NCI-H128 (cell line): ENCODE results near the gene DDIT3.

Source experiments
- DNase-seq: peaks from one replicate; lab custom pipeline; 2025; ENCODE audit not compliant: unreplicated experiment; lab: John Stamatoyannopoulos, UW

Gene DDIT3

DNA sequence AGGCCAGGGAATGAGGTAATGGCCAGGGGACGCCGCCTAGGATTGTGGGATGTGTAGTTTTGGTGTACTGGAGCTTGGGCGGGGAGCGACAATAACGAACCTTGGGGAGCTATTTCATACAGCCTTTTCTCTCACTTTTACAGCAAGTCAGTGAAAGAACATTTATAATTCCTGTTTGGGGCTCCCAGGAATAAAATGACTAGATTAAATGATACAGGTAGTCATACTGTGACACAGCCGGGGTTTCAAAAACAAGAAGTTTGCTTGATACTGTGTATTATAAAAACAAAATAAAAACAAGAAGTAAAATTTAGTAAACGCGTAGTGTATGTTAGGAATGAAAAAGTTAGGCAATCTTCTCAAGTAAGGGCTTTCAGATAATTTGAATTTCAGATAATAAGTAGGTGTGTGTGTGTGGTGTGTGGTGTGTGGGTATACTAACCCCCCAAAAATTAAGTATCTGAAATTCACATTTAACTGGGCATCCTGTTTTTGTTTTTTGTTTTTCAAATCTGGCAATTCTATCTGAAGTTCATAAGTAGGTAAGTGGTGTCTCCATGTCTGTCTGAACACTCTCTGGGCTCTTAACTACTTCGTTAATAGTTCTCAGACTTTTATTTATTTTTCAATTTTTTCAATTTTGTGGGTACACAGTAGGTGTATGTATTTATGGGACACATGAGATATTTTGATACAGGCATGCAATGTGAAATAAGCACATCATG is 27.1 kb upstream of the DDIT3 start:
- DNase-seq = no peak

DNA sequence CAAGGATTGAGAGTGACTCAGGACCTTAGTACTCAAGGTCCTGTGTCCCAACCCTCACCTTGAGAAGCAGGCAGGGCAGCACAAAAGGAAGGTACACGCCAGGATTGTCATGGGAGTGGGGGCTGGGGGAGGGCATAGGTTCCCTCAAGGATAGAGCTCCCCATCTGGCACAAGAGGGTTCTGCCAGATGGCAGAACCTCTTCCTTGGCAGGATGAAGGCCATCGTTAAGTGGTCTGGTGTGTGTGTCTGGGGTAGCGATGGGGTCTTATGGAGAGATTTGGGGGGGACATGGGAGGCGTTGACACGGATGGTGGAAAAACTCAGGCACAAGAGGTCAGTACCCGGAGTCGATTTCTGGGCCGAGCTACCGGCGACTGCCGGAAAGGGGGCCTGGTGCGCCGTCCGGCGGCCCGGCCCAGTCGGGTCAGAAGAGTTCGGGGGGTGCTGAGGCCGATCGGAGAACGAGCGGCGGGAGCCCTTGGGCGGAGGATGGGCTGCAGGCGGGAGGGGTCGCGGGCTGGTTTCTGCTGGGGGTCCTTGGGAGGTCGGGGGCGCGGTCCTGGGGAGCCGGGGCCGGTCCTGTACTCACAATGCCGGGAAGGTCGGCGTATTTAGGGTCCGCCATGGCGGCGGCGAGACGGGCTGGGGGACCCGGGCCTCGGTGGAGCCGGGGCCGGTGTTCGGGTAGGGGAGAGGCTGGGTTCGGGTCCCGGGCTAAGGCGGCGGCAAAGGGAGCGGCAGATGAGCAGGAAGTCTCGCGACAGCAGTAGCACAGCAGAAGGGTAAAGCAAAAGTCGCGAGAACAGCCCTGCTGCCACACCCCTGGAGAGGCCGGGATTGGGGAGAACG is 26.3 kb upstream of the DDIT3 start, which contains the start of gene DCTN2:
DCTN2 (minus strand) TSS at position 755 of the 850 bp plus-strand sequence; CDS start at position 626, 129 bp downstream.
- peak; percentile 96 for DNase-seq

DNA sequence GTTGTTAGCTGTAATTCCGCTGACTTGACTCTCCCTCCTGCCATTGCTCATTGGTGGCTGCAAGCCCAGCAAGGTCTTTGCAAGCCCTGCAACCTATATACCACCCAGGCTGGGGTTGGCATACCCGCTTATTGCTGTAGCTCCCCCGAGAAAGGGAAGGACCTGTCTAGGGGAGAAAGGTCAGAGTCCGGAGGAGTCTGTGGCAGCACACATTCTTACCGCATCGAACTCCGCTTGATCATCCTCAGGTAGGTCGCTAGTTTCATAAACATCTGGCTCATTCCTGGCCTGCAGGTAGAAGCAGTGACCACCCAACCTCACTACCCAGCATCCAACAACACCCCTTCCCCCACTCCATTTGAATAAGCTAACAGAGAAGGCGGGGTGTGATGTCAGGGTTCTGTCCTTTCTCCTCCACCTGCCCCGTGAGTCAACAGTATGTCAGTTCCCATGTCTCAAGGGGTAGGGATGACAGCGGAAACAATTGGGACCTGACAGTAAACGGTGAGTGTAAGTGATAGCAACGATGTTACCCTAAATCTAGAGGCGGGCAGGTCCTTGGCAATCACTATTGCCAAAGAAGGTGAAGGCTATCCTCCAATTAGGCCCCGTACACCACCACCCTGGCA is 25.6 kb upstream of the DDIT3 start:
- DNase-seq = no peak

DNA sequence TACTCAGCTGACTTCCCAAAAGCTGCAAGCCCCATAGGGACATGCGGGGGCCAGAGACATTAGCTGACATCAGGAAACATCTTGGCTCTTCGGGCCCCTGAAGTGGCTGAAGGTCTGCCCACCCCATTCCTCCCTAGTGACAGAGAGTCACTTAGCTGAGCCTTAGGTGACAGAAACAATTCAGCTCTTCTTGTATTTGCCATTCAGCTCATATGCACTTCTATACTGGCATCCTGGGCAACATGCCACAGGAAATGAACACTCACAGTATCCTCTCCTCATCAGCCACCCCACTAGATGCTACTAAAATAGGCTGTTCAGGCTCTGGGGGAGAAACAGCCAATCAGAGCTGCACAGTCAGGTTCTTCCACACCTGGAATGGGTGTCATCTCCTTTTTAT is 23.3 kb upstream of the DDIT3 start:
- no peak for DNase-seq

DNA sequence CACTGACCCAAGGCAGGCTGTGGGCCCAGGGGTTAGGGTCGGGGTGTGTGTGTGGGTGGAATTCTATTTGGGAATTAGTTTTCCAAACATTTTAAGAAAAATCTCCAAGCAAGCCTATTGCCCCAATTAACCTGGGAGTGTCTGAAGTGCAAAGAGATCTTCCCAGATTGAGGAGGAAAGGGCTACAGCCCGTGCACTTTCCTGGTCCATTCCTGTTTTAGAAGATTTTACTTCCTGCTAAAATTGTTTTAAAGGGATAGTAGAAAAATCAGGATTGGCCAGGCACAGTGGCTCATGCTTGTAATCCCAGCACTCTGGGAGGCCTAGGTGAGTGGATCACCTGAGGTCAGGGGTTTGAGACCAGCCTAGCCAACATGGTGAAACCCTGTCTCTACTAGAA is 21.4 kb upstream of the DDIT3 start:
- DNase-seq = no peak

DNA sequence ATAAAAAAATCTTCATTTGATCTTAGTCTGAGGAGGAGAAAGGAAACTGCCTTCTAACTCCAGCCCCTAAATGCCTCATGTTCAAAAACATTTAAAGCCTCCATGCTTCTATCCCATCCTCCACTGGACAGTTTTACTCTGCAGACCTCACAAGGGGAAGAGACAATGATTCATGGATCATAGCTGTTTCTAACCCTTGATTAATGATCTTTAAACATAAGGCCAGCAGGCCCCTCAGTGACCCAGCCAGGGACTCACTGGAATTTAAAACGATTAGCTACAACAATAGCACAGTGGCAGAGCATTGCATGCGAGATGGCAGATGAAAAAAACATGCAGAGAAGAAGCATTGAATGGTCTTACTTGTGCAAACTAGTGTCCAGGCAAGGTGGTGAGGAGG is 20.7 kb upstream of the DDIT3 start:
- no peak for DNase-seq

DNA sequence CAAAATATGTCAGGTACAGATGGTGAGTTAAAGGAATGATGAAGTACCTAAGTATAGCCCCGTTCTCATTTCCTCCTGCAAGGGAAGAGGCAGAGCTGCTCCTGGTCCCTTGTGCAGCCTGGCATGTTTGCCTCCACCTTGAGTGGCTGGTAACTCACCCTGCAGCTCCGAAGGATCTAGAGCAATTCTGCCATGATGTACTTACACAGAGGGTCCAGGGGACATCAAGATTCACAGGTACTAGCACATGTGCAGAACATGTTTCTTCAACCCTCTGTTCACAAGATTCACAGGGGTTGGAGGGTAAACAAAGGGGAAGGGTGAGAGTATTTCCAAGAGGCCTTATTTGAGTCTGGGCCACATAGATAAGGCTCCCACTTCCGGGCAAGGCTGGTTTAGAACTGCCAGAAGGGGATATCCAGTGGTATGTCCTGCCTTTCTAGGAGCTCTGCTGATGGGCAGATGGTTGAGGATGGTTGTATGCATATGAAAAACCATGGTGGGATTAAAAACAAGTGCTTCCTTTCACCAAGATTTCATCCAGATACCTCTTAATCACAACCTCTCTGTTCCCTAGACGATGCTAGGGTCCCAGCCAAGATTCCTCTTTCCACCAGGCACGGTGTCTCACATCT is 18.9 kb upstream of the DDIT3 start:
- no peak for DNase-seq

DNA sequence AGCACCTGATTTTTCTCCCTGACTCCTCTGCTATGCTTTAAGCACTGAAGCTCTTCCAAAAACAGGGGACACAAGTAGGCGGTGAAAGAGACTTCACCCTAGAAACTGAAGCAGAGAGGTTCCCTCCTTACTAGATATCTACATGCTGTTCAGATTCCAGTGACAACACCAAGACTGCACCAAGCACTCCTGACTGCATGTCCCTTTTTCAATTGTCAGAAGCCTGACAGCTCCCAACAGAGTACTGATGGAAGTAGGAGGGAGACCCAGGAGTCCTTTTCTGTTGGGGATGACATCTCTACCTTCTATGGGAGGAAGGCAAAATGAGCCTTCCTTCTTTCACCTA is 16.3 kb upstream of the DDIT3 start:
- no peak for DNase-seq

DNA sequence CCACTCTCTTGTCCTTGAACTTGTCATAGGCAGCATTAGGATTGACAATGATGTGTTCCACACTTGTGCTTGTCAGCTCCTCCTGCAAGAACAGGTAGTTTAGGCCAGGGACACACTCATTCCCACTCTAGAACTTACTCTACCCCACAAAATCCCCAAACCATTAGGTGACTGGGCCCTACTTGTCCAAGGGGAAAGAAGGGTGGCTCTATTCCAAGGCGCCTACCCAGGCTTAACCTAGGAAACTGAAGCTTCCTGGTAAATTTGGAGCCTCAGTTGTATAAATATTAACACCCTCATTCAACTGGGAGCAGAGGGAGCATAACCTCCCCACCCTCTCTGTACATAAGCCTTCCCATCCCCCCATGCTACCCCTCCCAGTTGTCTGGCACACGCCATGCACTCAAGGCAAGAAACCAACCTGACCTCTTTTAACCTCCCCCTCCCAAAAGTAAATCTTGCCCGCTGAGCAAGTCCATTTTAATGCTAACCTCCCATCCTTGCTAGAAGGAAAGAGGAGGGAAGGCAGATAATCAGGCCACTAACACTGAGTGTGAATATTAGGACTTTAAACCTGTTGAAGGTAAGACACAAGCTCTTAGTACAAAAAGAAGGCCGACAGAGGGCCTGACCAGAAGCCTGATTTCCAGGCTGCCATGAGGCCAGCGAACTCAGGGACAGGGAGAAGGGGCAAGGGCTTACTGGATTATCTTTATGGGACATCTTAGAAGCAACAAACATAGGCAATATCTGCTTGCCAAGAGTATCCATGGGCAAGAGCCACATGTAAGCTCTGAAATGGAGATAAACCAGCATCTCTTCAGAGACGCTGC is 15.7 kb upstream of the DDIT3 start:
- no peak for DNase-seq

DNA sequence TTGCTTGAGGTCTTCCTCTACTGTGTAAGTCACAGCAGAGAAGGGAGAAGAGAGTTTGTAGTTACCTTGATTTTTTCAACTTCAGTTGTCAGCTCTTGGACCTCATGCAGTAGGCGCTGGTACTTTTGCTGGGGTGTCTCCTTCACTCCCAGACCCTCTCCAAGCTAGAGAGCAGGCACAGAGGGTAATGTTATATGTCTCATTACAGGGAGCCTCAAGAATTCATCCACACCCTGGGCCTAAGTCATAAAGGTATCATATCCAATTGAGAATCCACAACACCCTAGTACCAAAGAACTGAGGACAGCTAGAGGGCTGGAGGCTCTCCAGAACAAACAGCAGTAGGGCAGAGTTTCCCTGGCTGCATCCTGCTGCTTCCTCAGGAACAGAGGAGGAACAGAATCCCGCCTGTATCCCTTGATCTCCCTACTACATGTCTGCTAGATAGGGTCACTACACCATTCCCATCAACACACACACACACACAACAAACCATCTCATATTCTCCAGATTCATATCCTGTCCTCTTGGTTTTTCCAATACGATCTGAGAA is 14.8 kb upstream of the DDIT3 start:
- no peak for DNase-seq

DNA sequence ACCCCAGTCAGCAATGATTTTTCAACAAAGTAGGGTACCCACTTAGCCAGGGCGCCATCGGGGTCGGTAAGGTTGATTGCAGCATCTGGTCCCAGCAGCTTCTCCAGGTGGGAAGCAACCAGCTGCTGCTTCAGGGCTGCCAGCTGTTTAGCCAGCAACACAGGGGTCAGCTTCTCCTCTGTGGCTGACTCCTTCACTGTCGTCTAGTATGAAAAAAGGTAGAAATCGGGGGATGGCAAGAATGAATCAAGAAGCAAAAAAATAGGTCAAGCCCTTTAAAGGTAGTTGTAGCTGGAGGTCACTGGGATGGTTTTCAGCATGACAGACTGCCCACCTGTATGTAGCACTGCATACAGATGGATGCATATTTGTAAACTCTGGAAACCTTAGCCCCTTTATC is 13.9 kb upstream of the DDIT3 start:
- no peak for DNase-seq

DNA sequence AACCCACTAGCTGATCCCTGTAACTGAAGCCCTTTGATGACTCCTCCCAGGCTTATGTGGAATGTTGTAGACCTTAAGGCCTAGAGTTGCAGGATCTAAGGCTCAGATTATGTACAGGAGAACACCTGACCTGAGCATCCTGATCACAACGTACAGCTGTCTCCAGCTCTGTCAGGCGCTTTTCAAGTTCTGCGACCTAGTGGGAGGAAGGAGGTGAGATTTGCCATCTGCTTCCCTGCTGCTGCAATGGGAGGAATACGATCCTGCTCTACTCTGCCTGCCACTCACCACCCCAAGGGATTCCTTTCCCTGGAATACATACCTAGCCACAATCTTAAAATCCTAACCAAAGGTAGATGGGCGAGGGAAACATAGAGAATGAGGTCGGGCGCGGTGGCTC is 12.8 kb upstream of the DDIT3 start:
- DNase-seq = no peak

DNA sequence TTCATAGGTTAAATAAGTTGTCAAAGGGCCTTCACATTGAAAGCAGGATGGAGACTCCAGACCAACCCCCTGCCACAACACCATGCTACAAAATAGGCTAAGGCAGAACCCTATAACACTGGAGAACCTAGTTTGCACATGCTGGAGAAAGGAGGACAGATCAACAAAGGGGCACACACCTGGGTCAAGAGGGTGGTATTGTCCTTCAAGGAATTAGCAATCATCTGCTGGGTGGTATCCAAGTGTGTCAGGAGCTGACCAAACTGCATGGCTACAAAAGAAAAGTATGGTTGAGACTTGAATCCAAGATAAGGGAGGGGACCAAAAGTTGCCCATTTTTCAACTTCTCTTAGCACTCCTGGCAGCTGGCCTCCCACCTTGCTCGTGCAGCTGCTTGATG is 11.5 kb upstream of the DDIT3 start:
- DNase-seq = no peak

DNA sequence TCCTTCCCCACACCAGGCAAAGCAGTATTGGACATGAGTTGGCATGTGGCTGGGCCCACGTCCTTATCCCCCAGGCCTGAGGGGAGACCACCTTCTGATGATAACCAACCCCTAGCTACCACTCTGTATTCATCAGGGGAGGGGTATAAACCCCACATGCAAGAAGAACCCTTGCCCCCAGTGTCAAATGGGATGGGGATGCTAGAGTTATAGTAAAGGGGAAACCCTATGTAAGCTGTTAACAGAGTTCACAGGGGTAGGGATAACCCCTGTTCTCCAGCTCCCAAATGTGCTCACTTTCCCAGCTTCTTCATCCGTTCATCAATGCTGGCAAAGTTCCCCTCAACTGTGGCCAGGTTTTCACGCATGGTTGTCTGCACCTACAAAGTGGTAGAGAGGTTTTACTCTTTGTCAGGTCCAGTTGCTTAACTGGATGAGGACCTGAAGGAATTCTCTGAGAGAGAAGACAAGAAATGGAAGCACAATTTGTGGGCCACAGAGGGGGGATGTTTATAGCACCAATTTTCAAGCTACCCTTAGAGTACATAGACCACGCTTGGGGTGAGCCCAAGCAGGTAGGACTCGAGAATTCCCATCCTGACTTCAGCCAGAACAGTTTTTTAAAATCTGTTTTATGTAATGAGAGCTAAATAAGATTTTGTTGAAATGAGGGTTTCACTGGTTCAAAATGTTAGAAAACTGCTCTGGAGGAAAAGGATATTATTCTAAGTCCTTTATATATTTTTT is 10.3 kb upstream of the DDIT3 start:
- no peak for DNase-seq

DNA sequence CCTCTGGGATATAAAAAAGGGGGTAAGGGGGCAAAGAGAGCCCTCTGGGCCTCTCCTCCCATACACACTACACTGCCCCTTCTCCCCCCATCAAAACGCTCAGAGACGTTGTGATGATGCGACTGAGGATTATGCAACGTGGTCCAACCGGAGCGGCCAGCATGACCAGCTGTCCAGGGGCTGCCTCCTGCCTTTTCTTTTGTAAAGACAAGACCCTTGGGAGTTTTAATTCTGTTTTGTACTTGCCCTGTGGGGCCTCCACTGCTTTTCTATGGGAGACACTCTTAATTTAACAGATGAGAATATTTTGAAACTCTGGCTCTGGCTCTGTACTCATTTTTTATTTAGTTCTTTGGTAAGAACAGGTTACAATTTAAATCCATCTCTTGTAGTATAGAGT is 9.5 kb upstream of the DDIT3 start:
- no peak for DNase-seq

DNA sequence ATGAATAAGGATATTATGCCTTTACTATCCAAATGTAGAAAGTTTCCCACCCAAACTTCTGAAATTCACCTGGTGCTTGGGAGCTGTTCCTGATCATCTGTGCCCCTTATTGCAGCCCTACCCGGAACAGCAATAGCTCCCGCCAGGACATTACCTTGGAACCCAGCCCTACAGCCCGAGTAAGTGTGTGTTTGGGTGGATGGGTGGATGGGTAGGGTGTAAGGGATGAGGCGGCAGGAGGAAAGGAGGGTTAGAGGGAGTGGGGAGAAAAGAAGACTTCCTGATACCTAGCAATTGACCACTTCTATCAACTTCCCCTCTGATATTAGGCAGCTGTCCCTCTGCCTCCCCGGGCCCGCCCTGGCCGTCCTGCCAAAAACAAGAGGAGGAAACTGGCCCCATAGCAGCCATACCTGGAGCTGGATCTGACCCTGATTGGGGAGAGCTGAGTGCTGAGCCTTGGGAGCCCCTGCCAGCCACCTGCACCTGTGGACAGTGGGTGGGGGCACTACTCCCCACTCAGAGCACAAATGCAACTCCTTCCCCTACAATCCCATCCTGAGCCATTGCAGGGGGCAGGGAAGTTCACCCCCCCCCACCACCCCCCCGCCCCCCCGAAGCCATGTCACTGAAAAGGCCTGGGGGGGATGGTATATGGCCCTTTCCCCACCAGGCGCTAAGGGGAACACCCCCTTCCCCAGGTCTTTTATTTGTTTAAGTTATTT is 8.7 kb upstream of the DDIT3 start:
- DNase-seq = no peak

DNA sequence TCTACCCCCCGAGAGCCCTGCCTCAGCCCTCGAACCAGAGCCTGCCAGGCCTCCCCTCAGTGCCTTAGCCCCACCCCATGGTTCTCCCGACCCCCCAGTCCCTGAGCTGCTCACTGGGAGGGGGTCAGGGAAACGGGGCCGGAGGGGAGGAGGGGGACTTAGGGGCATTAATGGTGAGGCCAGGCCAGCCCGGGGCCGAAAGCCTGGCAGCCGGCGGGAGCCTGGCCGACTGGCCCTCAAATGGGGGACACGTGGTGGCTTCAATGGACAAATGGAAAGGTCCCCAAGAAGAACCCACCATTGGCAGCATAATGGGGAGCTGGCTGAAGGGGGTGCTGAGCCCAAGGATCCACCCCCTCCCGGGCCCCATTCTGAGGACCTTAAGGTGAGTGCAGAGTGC is 7.9 kb upstream of the DDIT3 start:
- DNase-seq = no peak

DNA sequence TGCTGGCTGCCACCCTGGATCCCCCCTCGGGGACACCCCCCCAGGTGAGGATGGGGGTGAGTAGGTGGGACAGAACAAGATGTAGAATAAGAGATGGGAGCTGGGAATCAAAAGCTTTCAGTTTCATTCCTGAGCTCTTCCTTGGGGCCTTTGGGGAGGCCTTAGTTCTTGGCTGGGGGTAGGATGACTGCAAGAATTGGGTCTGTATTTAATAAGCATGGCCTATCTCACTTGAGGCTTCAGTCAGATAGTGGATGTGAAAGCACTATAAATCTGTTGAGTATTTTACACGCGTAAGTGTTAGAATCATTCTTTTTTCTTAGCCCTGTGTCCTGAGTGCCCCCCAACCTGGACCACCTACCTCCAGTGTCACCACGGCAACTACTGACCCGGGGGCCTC is 6.9 kb upstream of the DDIT3 start:
- DNase-seq = no peak

DNA sequence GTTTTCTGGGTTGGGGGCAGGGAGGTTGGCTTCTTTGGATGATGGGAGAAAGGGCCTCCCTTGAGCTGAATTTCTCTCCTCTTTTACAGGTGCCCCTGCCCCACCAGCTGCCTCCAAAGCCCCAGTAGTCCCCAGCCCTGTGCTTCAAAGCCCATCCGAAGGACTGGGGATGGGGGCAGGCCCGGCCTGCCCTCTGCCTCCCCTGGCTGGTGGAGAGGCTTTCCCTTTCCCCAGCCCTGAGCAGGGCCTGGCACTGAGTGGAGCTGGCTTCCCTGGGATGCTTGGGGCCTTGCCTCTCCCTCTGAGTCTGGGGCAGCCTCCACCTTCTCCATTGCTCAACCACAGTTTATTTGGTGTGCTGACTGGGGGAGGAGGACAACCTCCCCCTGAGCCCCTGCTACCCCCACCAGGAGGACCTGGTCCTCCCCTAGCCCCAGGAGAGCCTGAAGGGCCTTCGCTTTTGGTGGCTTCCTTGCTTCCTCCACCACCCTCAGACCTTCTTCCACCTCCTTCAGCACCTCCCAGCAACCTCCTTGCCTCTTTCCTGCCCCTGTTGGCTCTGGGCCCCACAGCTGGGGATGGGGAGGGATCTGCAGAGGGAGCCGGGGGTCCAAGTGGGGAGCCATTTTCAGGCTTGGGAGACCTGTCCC is 6.3 kb upstream of the DDIT3 start:
- no peak for DNase-seq
